ENCODE measurements around the gene PSMB11. TPM values are rescaled to one million over a fixed set of nuclear protein-coding genes. Genes with fewer than 3 reads are reported as not detected.
A peak's percentile ranks its signal among the peaks of the same experiment; 100 is the strongest.

The PSMB11 gene
- total RNA-seq, 4 donors from 2014 or later = not detected

GRCh38 chr14:23091294-23092225 is 49.5 kb downstream of the PSMB11 start:
- intact Hi-C loops (cut with DNase I; ENCODE audit: low total_unique reads) = no loop called here
- peak in 1 of 2 donors; percentile 62 for DNase-seq (ENCODE audit: low spot score in 2 of 2)
- no peak overlapping the region for H3K4me3 ChIP-seq (ENCODE audit: low read depth, poor library complexity, severe bottlenecking)
- 83 to 85% methylated on average over 12 of the region's 12 CpGs for WGBS, 2 donors
- no peak for TF ChIP-seq POLR2A (IDR thresholded peaks at IDR 0.05)
- TF ChIP-seq, protein P1, sequence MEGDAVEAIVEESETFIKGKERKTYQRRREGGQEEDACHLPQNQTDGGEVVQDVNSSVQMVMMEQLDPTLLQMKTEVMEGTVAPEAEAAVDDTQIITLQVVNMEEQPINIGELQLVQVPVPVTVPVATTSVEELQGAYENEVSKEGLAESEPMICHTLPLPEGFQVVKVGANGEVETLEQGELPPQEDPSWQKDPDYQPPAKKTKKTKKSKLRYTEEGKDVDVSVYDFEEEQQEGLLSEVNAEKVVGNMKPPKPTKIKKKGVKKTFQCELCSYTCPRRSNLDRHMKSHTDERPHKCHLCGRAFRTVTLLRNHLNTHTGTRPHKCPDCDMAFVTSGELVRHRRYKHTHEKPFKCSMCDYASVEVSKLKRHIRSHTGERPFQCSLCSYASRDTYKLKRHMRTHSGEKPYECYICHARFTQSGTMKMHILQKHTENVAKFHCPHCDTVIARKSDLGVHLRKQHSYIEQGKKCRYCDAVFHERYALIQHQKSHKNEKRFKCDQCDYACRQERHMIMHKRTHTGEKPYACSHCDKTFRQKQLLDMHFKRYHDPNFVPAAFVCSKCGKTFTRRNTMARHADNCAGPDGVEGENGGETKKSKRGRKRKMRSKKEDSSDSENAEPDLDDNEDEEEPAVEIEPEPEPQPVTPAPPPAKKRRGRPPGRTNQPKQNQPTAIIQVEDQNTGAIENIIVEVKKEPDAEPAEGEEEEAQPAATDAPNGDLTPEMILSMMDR (IDR thresholded peaks at IDR 0.05) = no peak

GRCh38 chr14:23093104-23093503 is 51.1 kb downstream of the PSMB11 start:
- H3K4me3 ChIP-seq (ENCODE audit: low read depth, poor library complexity, severe bottlenecking) = no peak overlapping the region
- TF ChIP-seq, protein P1 (IDR thresholded peaks at IDR 0.05) = no peak
- TF ChIP-seq POLR2A (IDR thresholded peaks at IDR 0.05) = no peak
- intact Hi-C loops (cut with DNase I; ENCODE audit: low total_unique reads) = no loop called here
- 57 to 68% methylated on average over 2 of the region's 2 CpGs for WGBS, 2 donors
- no peak for DNase-seq (ENCODE audit: low spot score in 2 of 2)

GRCh38 chr14:23093526-23093925 is 51.5 kb downstream of the PSMB11 start:
- intact Hi-C loops (cut with DNase I; ENCODE audit: low total_unique reads) = no loop called here
- H3K4me3 ChIP-seq (ENCODE audit: low read depth, poor library complexity, severe bottlenecking) = no peak overlapping the region
- TF ChIP-seq, protein P1 (IDR thresholded peaks at IDR 0.05) = no peak
- TF ChIP-seq POLR2A (IDR thresholded peaks at IDR 0.05) = no peak
- DNase-seq (ENCODE audit: low spot score in 2 of 2) = no peak
- WGBS, 2 donors = 77 to 83% methylated on average over 2 of the region's 2 CpGs

Other genes starting within 250 kb of the PSMB11 start
- gene SLC7A7, start 226.8 kb upstream of the PSMB11 start, total RNA-seq = 10 to 100 TPM in 1 of 4 donors, 1 to 10 TPM in 3; 1.1 to 12.8 (median 6.5) TPM
- gene MRPL52, start 212.3 kb upstream of the PSMB11 start, total RNA-seq = 100 to 1,000 TPM in 1 of 4 donors, 10 to 100 TPM in 3; 24.8 to 230 (median 41.4) TPM
- gene MMP14, start 205.6 kb upstream of the PSMB11 start, total RNA-seq = 100 to 1,000 TPM; 135 to 190 (median 151) TPM
- gene LRP10, start 170.5 kb upstream of the PSMB11 start, total RNA-seq = 100 to 1,000 TPM; 148 to 209 (median 167) TPM
- 1 to 10 TPM in 2 of 4 donors, under 1 TPM in 2; 0.52 to 2.5 (median 1.5) TPM for gene REM2, start 159.0 kb upstream of the PSMB11 start, total RNA-seq
- gene RBM23, start 123.1 kb upstream of the PSMB11 start, total RNA-seq = 100 to 1,000 TPM in 2 of 4 donors, 10 to 100 TPM in 2; 71.2 to 202 (median 105) TPM
- 10 to 100 TPM; 42.9 to 53.2 (median 48.3) TPM for gene PRMT5, start 112.8 kb upstream of the PSMB11 start, total RNA-seq
- 10 to 100 TPM; 52.3 to 74.4 (median 61.9) TPM for gene HAUS4, start 85.1 kb upstream of the PSMB11 start, total RNA-seq
- gene AJUBA, start 59.7 kb upstream of the PSMB11 start, total RNA-seq = 10 to 100 TPM; 66.2 to 98.4 (median 74.8) TPM
- 10 to 100 TPM; 16.9 to 29.6 (median 23.2) TPM for gene C14orf93, start 32.1 kb upstream of the PSMB11 start, total RNA-seq
- gene PSMB5, start 7.3 kb upstream of the PSMB11 start, total RNA-seq = 100 to 1,000 TPM in 2 of 4 donors, 10 to 100 TPM in 2; 70.6 to 148 (median 116) TPM
- 1 to 10 TPM; 3.0 to 4.9 (median 3.9) TPM for gene CDH24, start 15.3 kb downstream of the PSMB11 start, total RNA-seq
- gene ACIN1, start 52.9 kb downstream of the PSMB11 start, total RNA-seq = 10 to 100 TPM; 52.7 to 97.5 (median 79.8) TPM
- gene C14orf119, start 53.3 kb downstream of the PSMB11 start, total RNA-seq = 10 to 100 TPM; 14.5 to 29.8 (median 19.7) TPM
- not detected for gene CIROP, start 62.8 kb downstream of the PSMB11 start, total RNA-seq
- gene CEBPE, start 77.0 kb downstream of the PSMB11 start, total RNA-seq = not detected
- 10 to 100 TPM; 32.4 to 67.4 (median 42.9) TPM for gene SLC7A8, start 141.4 kb downstream of the PSMB11 start, total RNA-seq
- gene RNF212B, start 195.7 kb downstream of the PSMB11 start, total RNA-seq = under 1 TPM in 1 of 4 donors, not detected in 3; 0.59 TPM
- gene HOMEZ, start 243.9 kb downstream of the PSMB11 start, total RNA-seq = 1 to 10 TPM; 5.3 to 9.7 (median 8.5) TPM